GM12875 (cell line): ENCODE results near the gene NPL.

ENCODE experiments used
- H3K4me3 ChIP-seq: one replicate; pipeline ENCODE4 v1.5.1; 2011; ENCODE audit warnings: low read depth, low read length, control low read depth
- CTCF ChIP-seq: IDR thresholded peaks from 2 replicates; pipeline ENCODE4 v1.5.1; 2011; ENCODE audit warnings: low read depth, mild to moderate bottlenecking, control low read depth, inconsistent platforms, low read length, moderate library complexity, borderline replicate concordance; ENCODE audit not compliant: insufficient read depth

NPL gene

GRCh38 chr1:182802006-182802803 is 12.6 kb downstream of the NPL start:
- no peak overlapping the region for H3K4me3 ChIP-seq
- TF ChIP-seq CTCF: no peak

GRCh38 chr1:182803846-182804245 is 14.3 kb downstream of the NPL start:
- no peak for TF ChIP-seq CTCF
- H3K4me3 ChIP-seq: no peak overlapping the region

DNA sequence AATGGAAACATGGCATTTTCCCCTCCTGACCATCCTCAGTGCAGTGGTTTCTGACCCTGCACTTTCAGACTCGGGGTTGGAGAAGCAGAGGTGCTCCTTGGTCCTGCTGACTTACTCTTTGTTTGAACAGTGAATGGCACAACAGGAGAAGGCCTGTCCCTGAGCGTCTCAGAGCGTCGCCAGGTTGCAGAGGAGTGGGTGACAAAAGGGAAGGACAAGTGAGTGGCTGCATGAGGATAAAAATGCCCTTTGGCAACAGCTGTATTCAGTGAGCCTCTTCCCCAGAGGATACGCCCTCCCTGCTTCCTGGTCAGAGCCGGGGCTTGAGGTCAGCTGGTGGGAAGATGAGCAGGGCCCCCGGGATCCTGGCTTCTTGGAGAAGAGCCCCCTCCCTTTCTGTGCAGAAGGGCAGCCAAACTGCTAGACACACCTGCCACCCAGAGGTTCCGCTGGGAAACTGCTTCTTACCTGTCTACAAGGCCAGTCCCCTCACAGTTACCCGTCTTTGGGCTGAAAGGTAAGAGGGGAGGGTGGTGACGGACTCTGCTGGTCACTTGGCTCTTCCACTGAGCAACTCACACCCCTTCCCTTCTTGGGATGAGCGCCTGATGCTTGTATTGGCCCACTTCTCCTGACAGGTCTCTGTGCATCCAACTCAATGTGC is 16.6 kb downstream of the NPL start:
- no peak overlapping the region for H3K4me3 ChIP-seq
- 0 out of 2 replicates have a peak, but pooled peaks have one; percentile 1 for TF ChIP-seq CTCF

DNA sequence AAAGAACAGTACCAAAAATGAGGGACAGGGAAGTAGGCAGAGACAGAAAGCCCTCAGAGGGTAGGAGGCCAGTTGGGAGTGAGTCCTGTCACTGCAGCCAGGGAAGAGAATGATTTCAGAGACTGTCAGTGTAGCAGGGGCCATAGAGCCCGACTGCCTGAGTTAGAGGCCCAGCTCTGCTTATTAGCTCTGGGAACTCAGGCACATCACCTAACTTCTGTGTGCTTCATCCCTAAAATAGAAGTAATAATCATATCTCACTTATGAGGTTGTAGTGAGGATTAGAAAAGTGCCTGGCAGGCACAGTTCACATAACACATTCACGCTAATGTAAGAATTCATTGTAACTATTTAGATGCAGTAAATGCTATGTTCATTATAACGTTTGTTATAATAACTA is 18.3 kb downstream of the NPL start:
- no peak overlapping the region for H3K4me3 ChIP-seq
- no peak for TF ChIP-seq CTCF

GRCh38 chr1:182809414-182809957 is 19.9 kb downstream of the NPL start:
- TF ChIP-seq CTCF: no peak
- H3K4me3 ChIP-seq: no peak overlapping the region

DNA sequence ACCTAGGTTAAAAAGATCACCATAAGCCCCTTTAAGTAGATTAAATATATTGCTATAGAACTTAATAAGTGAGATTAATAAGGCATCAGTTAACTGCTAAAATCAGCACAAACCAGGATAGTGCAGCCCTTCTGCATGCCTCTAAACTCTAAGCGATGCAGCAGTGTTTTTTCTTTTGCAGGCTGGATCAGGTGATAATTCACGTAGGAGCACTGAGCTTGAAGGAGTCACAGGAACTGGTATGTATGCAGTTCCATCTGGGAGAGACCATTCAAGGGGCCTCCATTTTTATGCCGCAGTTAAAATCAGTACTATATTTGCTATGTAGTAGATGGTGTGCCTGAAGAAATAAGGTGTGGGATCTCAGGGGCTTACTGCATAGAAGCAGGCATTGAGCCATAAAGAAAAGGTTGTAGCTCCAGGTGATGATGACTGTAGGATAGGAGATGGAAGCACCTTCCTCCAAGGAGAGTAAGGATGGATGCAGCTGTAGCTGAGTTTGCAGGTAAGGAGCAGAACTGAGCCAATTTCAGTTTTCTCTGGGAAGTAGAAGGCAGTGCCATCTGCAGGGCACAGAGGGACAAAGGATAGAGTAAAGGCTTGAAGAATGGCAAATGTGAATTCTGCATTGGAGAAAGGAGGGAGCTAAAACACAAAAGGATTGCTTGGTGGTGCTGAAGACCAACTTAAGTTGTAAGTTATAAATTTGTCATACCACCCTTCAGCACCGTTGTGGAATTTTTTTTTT is 22.6 kb downstream of the NPL start:
- TF ChIP-seq CTCF: no peak

More for the DNA sequence above, 22.6 kb downstream of the NPL start:
- H3K4me3 ChIP-seq: no peak overlapping the region
